Osteoblast (primary cell): ENCODE results near the gene ADAMTS17. TPM values are rescaled to one million over a fixed set of nuclear protein-coding genes. Genes with fewer than 3 reads are reported as not detected.

ENCODE experiments used
- DNase-seq: peaks from one replicate; pipeline ENCODE4 v3.0.0; 2011; ENCODE audit warnings: low spot score, mixed read lengths; ENCODE audit not compliant: insufficient read length; ENCODE audit errors: missing footprints
- H2AFZ ChIP-seq: 2 replicates; pipeline ENCODE4 v1.6.0; 2011; ENCODE audit warnings: mild to moderate bottlenecking, low read length
- H3K27ac ChIP-seq: 2 replicates; pipeline ENCODE4 v1.5.1; 2011; ENCODE audit warnings: mild to moderate bottlenecking, low read depth, low read length, moderate library complexity
- H3K27me3 ChIP-seq: 2 replicates; pipeline ENCODE4 v1.6.0; 2012; ENCODE audit warnings: mild to moderate bottlenecking, control low read depth, inconsistent platforms, low read length, moderate library complexity; ENCODE audit not compliant: insufficient read depth
- H3K36me3 ChIP-seq: 2 replicates; pipeline ENCODE4 v1.5.1; 2011; ENCODE audit warnings: mild to moderate bottlenecking, low read length, control low read depth, moderate library complexity; ENCODE audit not compliant: insufficient read depth
- H3K4me1 ChIP-seq: 2 replicates; pipeline ENCODE4 v1.5.1; 2011; ENCODE audit warnings: mild to moderate bottlenecking, low read length, control low read depth, moderate library complexity; ENCODE audit not compliant: insufficient read depth
- H3K4me2 ChIP-seq: 2 replicates; pipeline ENCODE4 v1.6.0; 2011; ENCODE audit warnings: mild to moderate bottlenecking, low read length; ENCODE audit not compliant: insufficient read depth
- H3K4me3 ChIP-seq: fragments of 200-600 bp; sonication (generic); 3 replicates; pipeline ENCODE4 v1.5.1; 2012; ENCODE audit warnings: mild to moderate bottlenecking, low read length, inconsistent platforms; ENCODE audit not compliant: insufficient read depth
- H3K79me2 ChIP-seq: 2 replicates; pipeline ENCODE4 v1.6.0; 2012; ENCODE audit warnings: mild to moderate bottlenecking, low read length, control low read depth, inconsistent platforms; ENCODE audit not compliant: insufficient read depth
- H3K9me3 ChIP-seq: 2 replicates; pipeline ENCODE4 v1.5.1; 2011; ENCODE audit warnings: low read depth, low read length, control low read depth
- H4K20me1 ChIP-seq: 2 replicates; pipeline ENCODE4 v1.6.0; 2012; ENCODE audit warnings: mild to moderate bottlenecking, low read length, control low read depth; ENCODE audit not compliant: insufficient read depth
- total RNA-seq: library from RNA; depleted of rRNA; stranded (reverse); fragments of >200 nt; gene quantifications from 2 replicates; pipeline ENCODE4 v1.2.3, GENCODE V29; 2012
- TF ChIP-seq, protein P1 (sequence below): IDR thresholded peaks from 2 replicates; pipeline ENCODE4 v1.5.1; 2011; ENCODE audit warnings: mild to moderate bottlenecking, low read depth, low read length, moderate library complexity; ENCODE audit errors: extremely low read depth

Gene ADAMTS17
- total RNA-seq, 1 donor: under 0.01 TPM

DNA sequence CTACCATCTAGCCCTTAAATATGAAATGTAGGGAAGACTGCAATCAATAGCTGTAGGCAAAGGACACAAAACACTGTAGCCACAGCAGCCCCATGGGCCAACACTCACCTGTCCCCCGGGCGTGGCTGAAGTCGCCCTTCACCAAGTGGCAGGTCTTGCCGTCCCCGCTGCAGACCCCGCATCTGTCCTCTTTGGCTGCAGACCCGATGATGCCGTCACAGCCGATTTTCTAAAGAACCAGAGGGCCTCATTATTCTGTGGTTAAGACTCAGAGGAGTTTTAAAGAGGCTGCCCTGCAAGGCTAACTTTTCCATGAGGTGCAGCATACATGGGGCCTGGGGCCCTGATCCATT, 245.6 kb downstream of the ADAMTS17 start:
- H3K9me3 ChIP-seq: no peaks in the 10 kb centered on the region
- H2AFZ ChIP-seq: no peak overlapping the region
- H3K4me2 ChIP-seq: no peak overlapping the region
- H3K4me3 ChIP-seq: no peak overlapping the region
- no peak overlapping the region for H3K27ac ChIP-seq
- DNase-seq: no peak
- TF ChIP-seq, protein P1, sequence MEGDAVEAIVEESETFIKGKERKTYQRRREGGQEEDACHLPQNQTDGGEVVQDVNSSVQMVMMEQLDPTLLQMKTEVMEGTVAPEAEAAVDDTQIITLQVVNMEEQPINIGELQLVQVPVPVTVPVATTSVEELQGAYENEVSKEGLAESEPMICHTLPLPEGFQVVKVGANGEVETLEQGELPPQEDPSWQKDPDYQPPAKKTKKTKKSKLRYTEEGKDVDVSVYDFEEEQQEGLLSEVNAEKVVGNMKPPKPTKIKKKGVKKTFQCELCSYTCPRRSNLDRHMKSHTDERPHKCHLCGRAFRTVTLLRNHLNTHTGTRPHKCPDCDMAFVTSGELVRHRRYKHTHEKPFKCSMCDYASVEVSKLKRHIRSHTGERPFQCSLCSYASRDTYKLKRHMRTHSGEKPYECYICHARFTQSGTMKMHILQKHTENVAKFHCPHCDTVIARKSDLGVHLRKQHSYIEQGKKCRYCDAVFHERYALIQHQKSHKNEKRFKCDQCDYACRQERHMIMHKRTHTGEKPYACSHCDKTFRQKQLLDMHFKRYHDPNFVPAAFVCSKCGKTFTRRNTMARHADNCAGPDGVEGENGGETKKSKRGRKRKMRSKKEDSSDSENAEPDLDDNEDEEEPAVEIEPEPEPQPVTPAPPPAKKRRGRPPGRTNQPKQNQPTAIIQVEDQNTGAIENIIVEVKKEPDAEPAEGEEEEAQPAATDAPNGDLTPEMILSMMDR: no peak
- no peaks in the 10 kb centered on the region for H3K27me3 ChIP-seq
- H3K79me2 ChIP-seq: no peaks in the 10 kb centered on the region
- peaks cover 9% of the 10 kb centered on the region for H3K4me1 ChIP-seq
- no peaks in the 10 kb centered on the region for H3K36me3 ChIP-seq
- H4K20me1 ChIP-seq: no peaks in the 10 kb centered on the region

DNA sequence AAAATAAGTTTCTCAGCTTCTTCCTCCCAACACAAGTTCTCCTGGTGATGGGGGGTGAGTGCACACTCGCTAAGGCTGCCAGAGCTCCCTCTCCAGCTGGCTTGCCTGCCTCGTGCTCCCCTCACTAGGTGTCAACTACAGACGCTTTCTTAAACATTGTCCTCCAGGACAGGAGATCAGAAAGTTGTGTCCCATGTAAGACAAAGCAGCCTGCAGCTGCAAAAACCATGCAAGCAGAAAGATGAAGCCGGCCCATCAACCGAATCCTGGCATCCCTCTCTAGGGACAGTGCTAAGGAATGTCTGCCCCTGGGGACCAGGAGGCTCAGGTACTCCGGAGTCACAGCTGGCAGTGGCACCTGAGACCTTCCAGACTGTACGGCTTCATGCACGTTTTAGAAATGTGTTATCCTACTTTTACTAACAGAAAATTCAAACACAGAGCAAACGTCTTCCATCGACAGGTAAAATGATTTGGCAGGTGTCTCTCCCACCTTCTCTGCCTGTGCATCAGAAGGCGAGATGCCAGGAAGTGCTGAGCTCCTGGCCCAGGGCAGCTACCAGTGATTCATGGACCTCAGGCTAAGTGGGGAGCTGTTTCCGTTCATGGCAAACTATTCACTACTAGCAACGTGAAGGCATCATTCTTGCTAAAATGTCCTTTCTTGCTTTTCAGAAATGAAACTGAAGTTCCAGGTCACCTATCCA, 246.1 kb downstream of the ADAMTS17 start:
- H3K27me3 ChIP-seq: no peaks in the 10 kb centered on the region
- H3K4me2 ChIP-seq: no peak overlapping the region
- no peak overlapping the region for H3K27ac ChIP-seq
- H2AFZ ChIP-seq: no peak overlapping the region
- no peak for DNase-seq
- no peaks in the 10 kb centered on the region for H3K79me2 ChIP-seq
- H4K20me1 ChIP-seq: no peaks in the 10 kb centered on the region
- no peaks in the 10 kb centered on the region for H3K9me3 ChIP-seq
- H3K4me3 ChIP-seq: no peak overlapping the region
- no peaks in the 10 kb centered on the region for H3K36me3 ChIP-seq
- H3K4me1 ChIP-seq: peaks cover 9% of the 10 kb centered on the region
- TF ChIP-seq, protein P1: no peak

DNA sequence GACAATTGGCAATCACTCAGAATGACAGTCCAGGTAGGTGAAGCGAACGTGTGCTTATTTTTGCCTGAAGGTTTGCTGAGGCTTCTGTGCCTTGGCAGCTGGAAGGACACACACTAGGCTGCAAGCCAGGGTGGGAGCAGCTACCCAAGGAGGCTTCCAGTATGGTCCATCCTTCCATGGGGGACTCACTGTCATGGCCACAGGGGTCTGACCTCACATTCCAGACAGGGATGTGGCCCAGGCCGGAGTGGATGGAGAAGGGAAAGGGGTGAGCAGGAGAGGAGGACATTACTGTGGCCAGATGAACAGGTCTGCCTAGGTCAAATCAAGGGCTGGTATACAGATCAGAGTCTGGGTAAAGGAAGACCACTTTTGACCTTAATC, 247.7 kb downstream of the ADAMTS17 start:
- Histone ChIP-seq H3K9me3 (no peaks in the 10 kb centered on the region), H3K79me2 (no peaks in the 10 kb centered on the region), H4K20me1 (no peaks in the 10 kb centered on the region), H3K4me3 (no peak overlapping the region), H3K27me3 (no peaks in the 10 kb centered on the region), H2AFZ (no peak overlapping the region), H3K4me1 (peaks cover 9% of the 10 kb centered on the region), H3K27ac (no peak overlapping the region), H3K36me3 (no peaks in the 10 kb centered on the region), H3K4me2 (no peak overlapping the region)
- TF ChIP-seq, protein P1: no peak
- no peak for DNase-seq

DNA sequence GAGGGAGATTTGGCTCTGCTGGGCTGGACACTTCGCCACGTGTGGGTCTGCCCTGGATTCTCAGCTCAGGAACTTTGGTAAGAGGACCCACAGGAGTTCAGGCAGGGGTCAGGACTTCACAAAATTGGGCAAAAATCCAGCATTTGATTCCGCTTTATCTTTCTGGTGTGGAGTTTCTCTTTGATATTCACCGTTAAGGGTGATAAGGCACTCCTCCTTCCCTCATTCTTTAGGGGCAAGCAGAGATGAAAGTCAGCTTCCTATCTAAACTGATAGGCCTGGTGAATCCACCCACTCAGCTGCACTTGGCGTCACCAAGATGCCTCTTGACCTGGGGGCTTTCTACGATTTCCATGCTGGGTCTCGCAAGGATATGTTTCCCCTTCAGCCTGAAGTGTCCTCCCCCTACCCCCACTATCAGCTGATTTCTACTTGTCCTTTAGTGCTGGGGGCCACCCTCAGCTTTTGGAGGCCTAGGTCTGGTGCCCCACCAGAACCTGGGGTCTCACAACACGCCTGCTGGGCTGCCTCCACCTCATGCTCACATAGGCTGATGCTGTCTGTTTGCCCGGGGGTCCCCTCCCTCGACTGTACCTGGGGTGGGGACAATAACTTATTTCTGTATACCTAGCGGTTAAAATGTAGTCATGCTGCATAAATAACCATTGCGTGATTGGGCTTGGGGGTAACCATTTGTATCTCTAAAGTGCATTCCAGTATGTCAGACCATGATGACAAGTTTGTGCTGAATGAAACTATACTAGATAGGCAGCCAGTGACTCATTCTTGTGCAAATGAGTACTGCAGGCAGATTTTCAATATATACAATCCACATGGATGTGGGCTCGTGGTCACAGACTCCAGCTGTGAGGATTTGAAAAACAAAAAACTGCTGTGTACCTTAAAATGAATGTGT, 248.3 kb downstream of the ADAMTS17 start:
- Histone ChIP-seq H3K4me1 (peaks cover 9% of the 10 kb centered on the region), H2AFZ (no peak overlapping the region), H3K4me3 (no peak overlapping the region), H4K20me1 (no peaks in the 10 kb centered on the region), H3K27me3 (no peaks in the 10 kb centered on the region), H3K9me3 (no peaks in the 10 kb centered on the region), H3K36me3 (no peaks in the 10 kb centered on the region), H3K4me2 (no peak overlapping the region), H3K27ac (no peak overlapping the region), H3K79me2 (no peaks in the 10 kb centered on the region)
- no peak for DNase-seq
- TF ChIP-seq, protein P1: no peak
